ENCODE results near the gene HS3ST1.

HS3ST1 gene

GRCh38 chr4:11463707-11464106 is 35.0 kb upstream of the HS3ST1 start:
- ATAC-seq = no peak
- TF ChIP-seq CSRNP3 (CRISPR knock-in tag; IDR thresholded peaks at IDR 0.05) (no peak), ZNF565 (CRISPR knock-in tag; conservative IDR thresholded peaks at IDR 0.05; ENCODE audit: low read depth) (no peak), ESRRG (CRISPR knock-in tag; IDR thresholded peaks at IDR 0.05) (no peak), ZNF8 (CRISPR knock-in tag; IDR thresholded peaks at IDR 0.05) (no peak), GLIS3 (CRISPR knock-in tag; IDR thresholded peaks at IDR 0.05) (no peak), TCF4 (CRISPR knock-in tag; IDR thresholded peaks at IDR 0.05; ENCODE audit: borderline replicate concordance) (no peak), BACH2 (CRISPR knock-in tag; IDR thresholded peaks at IDR 0.05; ENCODE audit: borderline replicate concordance) (no peak), ZC3H10 (CRISPR knock-in tag; IDR thresholded peaks at IDR 0.05) (no peak), ZFP3 (CRISPR knock-in tag; IDR thresholded peaks at IDR 0.05) (no peak)

- no peak for ATAC-seq
- TF ChIP-seq ZC3H10 (CRISPR knock-in tag; IDR thresholded peaks at IDR 0.05) (no peak), ZNF565 (CRISPR knock-in tag; conservative IDR thresholded peaks at IDR 0.05; ENCODE audit: low read depth) (no peak)
These were observed 27.7 kb upstream of the HS3ST1 start for GRCh38 chr4:11456401-11456800.

- ATAC-seq = no peak
- TF ChIP-seq TOX (CRISPR knock-in tag; IDR thresholded peaks at IDR 0.05; ENCODE audit: borderline replicate concordance) (no peak), TSHZ2 (CRISPR knock-in tag; IDR thresholded peaks at IDR 0.05) (no peak), POU6F1 (CRISPR knock-in tag; IDR thresholded peaks at IDR 0.05; ENCODE audit: borderline replicate concordance, low read depth) (no peak), ARNTL (CRISPR knock-in tag; IDR thresholded peaks at IDR 0.05; ENCODE audit: borderline replicate concordance, low read depth) (no peak), ZC3H10 (CRISPR knock-in tag; IDR thresholded peaks at IDR 0.05) (no peak), CSRNP3 (CRISPR knock-in tag; IDR thresholded peaks at IDR 0.05) (no peak), ZNF8 (CRISPR knock-in tag; IDR thresholded peaks at IDR 0.05) (no peak), ESRRG (CRISPR knock-in tag; IDR thresholded peaks at IDR 0.05) (no peak), PPARA (CRISPR knock-in tag; IDR thresholded peaks at IDR 0.05; ENCODE audit: borderline replicate concordance) (no peak), OSR1 (CRISPR knock-in tag; IDR thresholded peaks at IDR 0.05) (no peak), PATZ1 (CRISPR knock-in tag; IDR thresholded peaks at IDR 0.05; ENCODE audit: borderline replicate concordance) (no peak), ZFP3 (CRISPR knock-in tag; IDR thresholded peaks at IDR 0.05) (no peak), RARB (CRISPR knock-in tag; IDR thresholded peaks at IDR 0.05) (no peak), CREB5 (CRISPR knock-in tag; IDR thresholded peaks at IDR 0.05; ENCODE audit: low read depth) (no peak), ZNF565 (CRISPR knock-in tag; conservative IDR thresholded peaks at IDR 0.05; ENCODE audit: low read depth) (no peak), ZNF70 (CRISPR knock-in tag; IDR thresholded peaks at IDR 0.05) (no peak), ISL1 (CRISPR knock-in tag; IDR thresholded peaks at IDR 0.05) (no peak), CSDC2 (CRISPR knock-in tag; IDR thresholded peaks at IDR 0.05) (no peak)
These were observed 26.6 kb upstream of the HS3ST1 start for GRCh38 chr4:11455201-11455835.

Data from SK-N-SH treated with all-trans-retinoic acid at 6 μM for 48 hours (cell line).